Osteocyte (in vitro differentiated cells): Measurements from ENCODE around the gene PEX10. TPM values are rescaled to one million over a fixed set of nuclear protein-coding genes. Genes with fewer than 3 reads are reported as not detected.

Source experiments
- DNase-seq: peaks from one replicate; pipeline ENCODE4 v3.0.0; 2021; ENCODE audit warnings: mixed read lengths; ENCODE audit not compliant: unreplicated experiment; ENCODE audit errors: extremely low spot score
- H3K27ac Mint-ChIP-seq: one replicate; pipeline ENCODE4 v1.8.0; 2021; ENCODE audit warnings: mild to moderate bottlenecking, mixed read lengths; ENCODE audit not compliant: unreplicated experiment
- H3K27me3 Mint-ChIP-seq: one replicate; pipeline ENCODE4 v1.8.0; 2021; ENCODE audit warnings: mixed read lengths; ENCODE audit not compliant: unreplicated experiment
- H3K36me3 Mint-ChIP-seq: one replicate; pipeline ENCODE4 v1.8.0; 2021; ENCODE audit warnings: mixed read lengths; ENCODE audit not compliant: unreplicated experiment
- H3K4me1 Mint-ChIP-seq: one replicate; pipeline ENCODE4 v1.8.0; 2021; ENCODE audit warnings: mixed read lengths; ENCODE audit not compliant: unreplicated experiment
- H3K4me3 Mint-ChIP-seq: one replicate; pipeline ENCODE4 v1.8.0; 2021; ENCODE audit warnings: mild to moderate bottlenecking, moderate library complexity, mixed read lengths; ENCODE audit not compliant: unreplicated experiment
- H3K9me3 Mint-ChIP-seq: one replicate; pipeline ENCODE4 v1.8.0; 2021; ENCODE audit warnings: mixed read lengths; ENCODE audit not compliant: unreplicated experiment
- CTCF ChIP-seq: fragments of 200-600 bp; sonication (generic); IDR thresholded peaks from 2 replicates; pipeline ENCODE4 v1.5.0; 2021; ENCODE audit warnings: antibody characterized with exemption, mild to moderate bottlenecking, moderate library complexity
- total RNA-seq: library from RNA; stranded (reverse); gene quantifications from 2 replicates; pipeline ENCODE4 v1.2.1, GENCODE V29; 2021

The PEX10 gene
- total RNA-seq, 1 donor from 2014 or later, result 25.6 TPM

- no peak for DNase-seq
- Mint-ChIP-seq H3K4me3 (no peak overlapping the region), H3K9me3 (no peaks in the 10 kb centered on the region), H3K27me3 (no peaks in the 10 kb centered on the region), H3K27ac (peak overlapping the region; percentile 52), H3K4me1 (peaks cover 32% of the 10 kb centered on the region), H3K36me3 (peaks cover 23% of the 10 kb centered on the region)
- TF ChIP-seq CTCF, result no peak
These were observed 5.0 kb downstream of the PEX10 start for GRCh38 chr1:2407166-2407990.

GRCh38 chr1:2406451-2407041, 5.8 kb downstream of the PEX10 start:
- no peaks in the 10 kb centered on the region for H3K9me3 Mint-ChIP-seq
- H3K4me3 Mint-ChIP-seq, result no peak overlapping the region
- peak; percentile 25 for TF ChIP-seq CTCF
- peaks cover 30% of the 10 kb centered on the region for H3K36me3 Mint-ChIP-seq
- DNase-seq, result no peak
- peak overlapping the region; percentile 84 for H3K27ac Mint-ChIP-seq
- no peaks in the 10 kb centered on the region for H3K27me3 Mint-ChIP-seq
- H3K4me1 Mint-ChIP-seq, result peaks cover 32% of the 10 kb centered on the region

- Mint-ChIP-seq H3K4me1 (peaks cover 27% of the 10 kb centered on the region), H3K9me3 (no peaks in the 10 kb centered on the region), H3K27ac (peak overlapping the region; percentile 84), H3K4me3 (peak overlapping the region; percentile 14), H3K36me3 (peaks cover 31% of the 10 kb centered on the region), H3K27me3 (no peaks in the 10 kb centered on the region)
- TF ChIP-seq CTCF, result no peak
- DNase-seq, result no peak
These were observed 6.6 kb downstream of the PEX10 start for GRCh38 chr1:2405588-2406295.

- no peak for DNase-seq
- H3K36me3 Mint-ChIP-seq, result peaks cover 34% of the 10 kb centered on the region
- no peak for TF ChIP-seq CTCF
- no peaks in the 10 kb centered on the region for H3K27me3 Mint-ChIP-seq
- peaks cover 25% of the 10 kb centered on the region for H3K4me1 Mint-ChIP-seq
- H3K9me3 Mint-ChIP-seq, result no peaks in the 10 kb centered on the region
- H3K4me3 Mint-ChIP-seq, result no peak overlapping the region
- H3K27ac Mint-ChIP-seq, result peak overlapping the region; percentile 84
These were observed 7.4 kb downstream of the PEX10 start for GRCh38 chr1:2404890-2405511.
